ENCODE measurements around the gene FHL1.
"Not testable (repeated sequence)": the region's sequence is repeated elsewhere in the genome, so short reads cannot be mapped to it uniquely, and the experiment has no call there.

Gene FHL1

GRCh38 chrX:136147976-136148375, 643 bp downstream of the FHL1 start:
- no peak for FAIRE-seq

DNA sequence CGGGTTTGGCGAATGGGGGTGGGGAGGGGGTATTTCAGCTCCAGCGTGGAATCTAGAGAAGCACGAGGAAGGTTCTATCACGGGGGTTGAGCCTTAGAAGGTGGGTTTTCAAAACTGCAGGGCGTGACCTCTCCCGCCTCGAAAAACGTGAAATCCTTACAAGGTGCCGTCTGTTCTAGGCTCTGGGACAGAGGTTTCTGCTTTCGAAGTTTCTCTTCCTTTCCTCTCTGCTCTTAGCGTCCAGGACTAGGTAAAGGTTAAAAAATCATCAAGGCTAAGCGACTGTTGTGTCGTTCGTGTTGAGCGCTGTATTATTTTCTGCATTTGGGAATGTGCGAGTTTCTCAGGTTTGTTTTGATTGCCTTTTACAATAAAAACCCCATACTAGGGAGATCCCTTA, 1.1 kb downstream of the FHL1 start:
- no peak for FAIRE-seq

DNA sequence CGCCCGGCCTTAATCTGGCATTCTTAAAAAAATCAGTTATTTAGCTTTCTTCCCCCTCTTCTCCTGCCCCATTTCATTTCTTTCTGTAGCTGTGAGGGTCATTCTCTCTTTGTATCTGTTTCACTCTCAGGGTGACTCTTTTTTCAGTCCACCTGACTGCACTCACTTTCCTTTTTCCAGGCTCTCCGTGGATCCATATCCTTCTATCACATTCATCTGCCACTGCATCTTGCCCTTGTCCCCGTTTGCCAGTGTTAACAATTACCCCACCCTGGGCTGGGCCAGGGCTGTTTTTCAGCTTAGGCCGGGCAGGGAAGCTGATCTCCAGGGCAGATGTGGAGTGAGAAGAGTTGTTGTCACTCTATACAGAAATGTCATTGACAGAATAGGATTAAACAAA, 7.7 kb downstream of the FHL1 start:
- no peak for FAIRE-seq

DNA sequence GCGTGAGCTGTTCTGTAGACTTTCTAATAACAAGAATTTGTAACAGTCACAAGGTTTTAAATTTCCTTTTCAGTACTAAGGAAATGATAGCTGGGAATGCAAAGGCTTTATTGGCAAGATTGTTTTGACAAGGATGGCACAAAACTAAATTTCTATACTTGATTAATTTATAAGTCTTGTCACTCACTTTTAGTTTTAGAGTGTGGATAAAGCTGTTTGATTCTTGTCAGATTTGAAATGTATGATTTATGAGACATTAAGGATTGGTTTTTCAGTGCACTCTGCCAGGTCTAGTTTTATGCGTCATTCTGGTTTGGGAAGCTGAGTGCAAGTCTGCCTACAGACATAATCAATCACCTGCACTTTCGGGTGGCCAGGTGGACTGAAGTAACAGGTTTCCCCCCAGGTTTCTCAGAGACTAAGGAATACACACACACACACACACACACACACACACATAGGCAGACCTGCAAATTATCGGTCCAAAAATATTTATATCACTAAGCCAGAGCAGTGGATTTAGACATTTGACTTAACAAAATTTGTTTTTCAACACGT, 9.3 kb downstream of the FHL1 start:
- FAIRE-seq, result peak; percentile 91

GRCh38 chrX:136157187-136157586, 9.9 kb downstream of the FHL1 start:
- FAIRE-seq, result no peak

GRCh38 chrX:136158685-136159084, 11.4 kb downstream of the FHL1 start:
- peak; percentile 28 for FAIRE-seq

DNA sequence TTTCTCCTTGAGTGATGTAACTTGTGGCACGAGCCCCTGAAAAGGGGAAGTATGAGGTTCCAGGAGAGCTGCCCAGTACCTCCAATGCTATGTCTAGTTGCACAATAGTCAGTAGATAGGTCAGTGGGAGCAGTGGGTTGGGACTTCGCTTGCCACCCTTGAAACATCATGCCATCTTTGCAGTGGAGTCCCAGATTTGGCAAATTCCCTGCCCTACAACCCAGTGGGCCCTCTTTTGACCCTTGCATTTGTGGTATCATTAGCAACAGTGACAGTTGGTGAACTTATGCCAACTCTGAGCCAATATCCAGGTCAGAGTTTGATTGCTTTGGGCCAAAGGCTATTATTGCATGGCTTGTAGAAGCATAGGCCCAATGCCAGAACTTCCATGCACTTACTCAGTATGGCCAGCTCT, 12.3 kb downstream of the FHL1 start:
- no peak for FAIRE-seq

DNA sequence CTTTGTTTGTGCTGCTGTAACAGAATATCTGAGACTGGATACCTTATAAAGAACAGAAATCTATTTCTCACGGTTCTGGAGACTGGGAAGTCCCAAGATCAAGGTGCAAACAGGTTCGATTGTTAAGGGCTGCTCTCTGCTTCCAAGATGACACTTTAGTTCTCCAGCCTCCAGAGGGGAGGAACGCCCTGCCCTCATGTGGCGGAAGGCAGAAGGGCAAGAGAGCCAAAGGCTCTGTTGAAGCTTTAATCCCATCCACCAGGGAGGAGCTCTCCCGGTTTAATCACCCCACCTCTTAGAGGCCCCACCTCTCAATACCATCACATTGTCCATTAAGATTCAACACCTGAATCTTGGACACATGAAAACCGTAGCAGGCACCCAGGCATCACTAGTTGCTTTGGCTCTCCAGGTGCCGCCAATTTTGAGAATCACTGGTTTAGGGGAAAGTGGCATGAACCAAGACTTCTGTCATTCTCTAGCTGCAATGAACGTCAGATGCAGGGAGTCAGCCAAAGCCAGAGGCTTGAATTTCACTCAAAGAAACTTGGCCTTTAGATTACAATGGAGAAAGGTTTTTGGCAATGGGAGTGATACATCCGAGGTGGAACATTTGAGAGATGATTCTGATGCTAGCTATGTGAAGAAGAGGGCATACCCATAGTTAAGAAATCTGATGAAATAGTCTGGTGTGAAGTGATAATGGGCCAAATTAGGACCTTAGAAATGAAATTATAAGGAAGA, 15.7 kb downstream of the FHL1 start:
- no peak for FAIRE-seq

DNA sequence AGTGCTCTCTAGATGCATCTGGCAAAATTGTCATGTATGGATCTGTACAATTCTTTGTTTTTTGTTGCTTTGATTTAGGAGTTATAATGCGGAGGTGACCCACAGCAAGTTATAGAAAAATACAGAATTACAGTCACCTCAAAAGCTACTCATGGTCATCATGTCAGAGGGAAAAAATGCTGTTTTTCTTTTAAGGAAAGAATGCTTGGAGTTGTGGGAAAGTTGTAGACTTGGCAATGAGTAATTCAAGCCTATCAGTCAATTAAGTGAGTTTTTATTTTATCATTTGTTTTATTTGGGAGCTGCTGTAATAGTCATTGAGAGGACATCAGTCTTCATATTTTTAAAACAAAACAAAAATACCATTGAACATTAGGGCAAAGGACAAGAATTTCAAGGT, 16.4 kb downstream of the FHL1 start:
- no peak for FAIRE-seq

DNA sequence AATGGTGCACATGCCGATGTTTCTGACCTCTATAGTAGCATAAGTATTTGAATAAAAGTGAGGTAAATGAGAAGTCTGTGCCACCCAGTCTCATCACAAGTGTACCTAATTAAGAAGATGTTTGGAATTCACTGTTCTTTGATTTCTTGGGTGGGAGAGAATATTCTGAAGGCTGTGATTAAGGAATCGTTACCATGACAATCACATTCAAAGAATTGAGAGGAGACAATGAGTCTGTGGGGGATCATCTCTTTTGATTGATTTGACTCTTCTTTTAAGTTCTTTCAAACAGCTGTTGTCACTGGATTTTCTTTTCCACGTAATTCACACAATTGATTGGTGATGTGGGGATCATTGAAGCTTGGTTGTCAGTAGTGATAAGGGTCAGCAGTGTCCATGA, 18.1 kb downstream of the FHL1 start:
- FAIRE-seq, result no peak

DNA sequence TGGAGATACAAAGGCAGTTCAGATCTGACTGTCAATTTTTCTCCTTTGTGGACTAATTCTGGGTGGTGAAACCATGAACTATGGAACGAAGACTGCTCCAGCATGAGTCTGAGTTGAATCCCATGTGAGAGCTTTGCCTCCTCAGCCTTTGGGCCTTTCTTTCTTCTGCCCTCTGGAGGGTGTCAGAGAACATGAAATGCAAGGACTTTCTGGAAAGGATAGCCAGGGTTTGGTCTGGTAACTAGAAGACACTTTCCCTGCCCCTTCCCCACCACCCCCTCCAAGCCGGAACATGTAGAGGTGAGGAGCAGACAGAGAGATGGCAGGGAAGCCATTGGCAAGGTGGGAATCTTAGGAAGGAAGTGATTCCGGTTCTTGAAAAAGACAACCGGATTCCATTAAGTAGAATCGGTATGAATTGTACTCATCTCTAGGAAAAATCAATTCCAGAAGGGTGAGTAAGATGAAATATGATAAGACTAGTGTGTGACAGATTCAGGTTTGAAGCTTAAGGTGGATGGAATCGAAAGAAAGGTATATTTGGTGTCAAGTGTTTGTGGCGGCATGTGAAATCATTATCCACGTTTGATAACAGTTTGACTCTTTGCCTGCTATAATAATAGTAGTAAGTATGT, 19.0 kb downstream of the FHL1 start:
- FAIRE-seq, result no peak

DNA sequence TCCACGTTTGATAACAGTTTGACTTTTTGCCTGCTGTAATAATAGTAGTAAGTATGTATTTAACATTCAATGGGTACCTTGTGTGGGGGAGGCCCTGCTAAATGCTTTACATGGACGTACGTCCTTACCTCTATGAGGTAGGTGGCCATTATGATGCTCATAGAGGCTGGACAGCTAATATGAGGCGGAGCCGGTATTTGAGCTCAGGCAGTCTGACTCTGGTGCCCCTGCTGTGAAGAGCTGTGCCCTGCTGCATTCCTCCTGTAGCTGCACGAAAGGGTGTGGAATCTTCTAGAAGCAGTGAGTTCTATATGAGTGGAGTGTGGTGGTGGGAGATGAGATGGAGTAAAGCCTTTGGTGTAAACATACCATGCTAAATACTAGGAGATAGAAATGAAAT, 20.7 kb downstream of the FHL1 start:
- not testable (repeated sequence) for FAIRE-seq

GRCh38 chrX:136168929-136169735, 21.8 kb downstream of the FHL1 start:
- FAIRE-seq, result no peak

DNA sequence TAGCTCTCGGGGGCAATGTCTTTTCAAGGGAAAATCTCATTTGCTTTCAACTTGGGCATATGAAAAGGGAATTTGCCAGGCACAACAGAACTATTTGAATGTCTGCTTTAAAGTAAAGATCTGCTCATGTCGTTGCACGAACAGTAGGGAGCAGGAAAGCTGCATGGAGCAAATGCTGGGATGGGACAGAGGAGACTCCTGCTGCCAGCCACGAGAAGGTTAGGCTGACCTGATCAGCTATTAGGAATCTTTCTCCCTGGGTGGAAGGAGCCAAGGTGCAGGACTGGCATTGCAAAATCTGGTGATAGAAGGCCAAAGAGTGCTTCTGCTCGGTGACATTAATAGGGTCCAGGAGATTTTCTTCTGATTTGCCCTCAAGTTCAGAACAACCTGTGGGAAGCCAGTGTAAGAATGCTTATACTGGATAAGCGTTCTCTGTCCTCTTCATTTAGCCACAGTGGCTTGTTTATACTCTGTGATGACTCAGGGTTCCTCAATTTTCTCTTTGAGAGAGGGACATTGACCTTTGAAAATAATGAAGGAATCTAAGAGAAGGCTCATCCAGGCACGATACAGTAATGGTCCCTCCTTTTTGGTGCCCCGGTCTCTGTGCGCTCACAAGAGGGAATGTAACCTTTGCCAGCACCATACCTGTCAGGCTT, 22.9 kb downstream of the FHL1 start:
- FAIRE-seq, result no peak

DNA sequence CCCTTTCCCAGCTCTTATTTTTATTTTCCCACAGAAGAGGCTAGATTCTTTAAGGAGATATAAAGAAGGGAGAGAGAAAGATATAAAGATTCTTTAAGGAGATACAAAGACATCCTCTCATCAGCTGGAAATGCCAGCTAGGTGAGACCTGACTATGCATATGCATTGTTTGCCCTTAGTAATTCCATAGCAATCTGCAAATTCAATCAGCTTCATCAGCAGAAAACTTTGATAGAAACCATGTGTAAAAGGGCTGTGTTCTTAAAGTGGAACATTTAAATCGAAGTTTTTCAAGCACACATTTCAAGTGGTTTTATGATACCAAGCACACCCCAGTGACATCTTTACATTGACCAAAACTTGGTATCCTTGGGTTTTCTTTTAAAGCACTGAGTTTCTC, 24.1 kb downstream of the FHL1 start:
- peak; percentile 86 for FAIRE-seq

DNA sequence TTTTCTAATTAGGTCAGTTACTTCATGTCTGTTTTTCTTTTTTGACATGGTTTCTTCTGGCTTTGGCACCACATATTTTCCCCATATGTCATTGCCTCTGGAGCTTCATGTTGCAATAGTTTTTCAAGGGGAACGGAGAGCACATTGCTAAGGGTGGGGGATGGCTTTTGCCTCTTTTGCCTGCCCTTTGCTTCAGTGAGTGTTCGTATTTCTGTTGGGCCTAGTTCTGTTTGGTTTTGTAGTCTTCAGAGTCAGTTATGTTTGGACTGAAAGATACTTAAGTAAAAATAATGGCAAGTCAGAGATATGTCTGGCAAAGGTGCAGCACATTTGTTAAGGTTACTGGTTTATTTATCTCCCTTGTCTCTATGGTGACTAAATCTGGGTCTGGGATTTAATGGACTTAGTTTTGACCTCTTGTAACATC, 29.1 kb downstream of the FHL1 start:
- FAIRE-seq, result peak; percentile 90

DNA sequence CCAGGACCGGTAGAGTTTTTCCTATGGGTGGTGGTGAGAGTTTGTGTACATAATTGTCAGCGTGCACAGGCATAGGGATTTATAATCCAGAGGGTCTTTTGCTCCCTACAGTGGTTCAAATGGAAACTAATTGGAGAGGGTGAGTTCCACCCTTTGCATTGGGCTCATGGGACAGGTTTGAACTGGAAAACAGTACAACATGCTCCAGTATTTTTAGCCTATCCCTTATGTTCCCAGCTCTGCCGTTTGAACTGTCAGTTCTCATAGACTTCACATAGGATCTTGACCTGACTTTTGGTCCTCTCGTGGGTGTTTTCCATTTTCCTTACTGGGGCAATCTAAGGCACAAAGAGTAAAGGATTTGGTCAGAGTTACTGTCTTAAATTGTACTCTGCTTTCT, 31.8 kb downstream of the FHL1 start:
- FAIRE-seq, result no peak

DNA sequence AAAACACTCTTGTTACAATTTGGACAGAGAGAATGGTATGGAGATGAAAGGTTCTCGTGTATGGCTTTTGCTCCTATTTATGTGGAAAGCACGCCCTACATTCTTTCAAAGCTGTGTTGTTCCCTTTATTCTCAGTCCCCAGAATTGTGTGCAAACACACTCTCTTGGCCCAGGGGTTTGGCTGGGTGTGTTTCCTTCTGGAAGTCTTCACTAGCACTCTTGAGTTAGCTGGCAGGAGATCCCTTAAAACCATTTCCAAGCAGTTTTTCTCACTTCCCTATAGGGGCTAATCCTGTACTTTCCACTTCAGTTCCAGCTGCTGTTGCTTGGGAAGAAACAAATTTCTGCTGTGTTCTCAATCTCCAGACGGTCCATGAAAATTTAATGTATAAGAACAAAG, 35.1 kb downstream of the FHL1 start:
- FAIRE-seq, result no peak

- peak; percentile 92 for FAIRE-seq
These were observed 35.8 kb downstream of the FHL1 start for GRCh38 chrX:136183172-136183571.

GRCh38 chrX:136183917-136184316, 36.6 kb downstream of the FHL1 start:
- FAIRE-seq, result no peak

- FAIRE-seq, result no peak
These were observed 38.2 kb downstream of the FHL1 start for GRCh38 chrX:136185401-136186022.

- FAIRE-seq, result no peak
These were observed 38.7 kb downstream of the FHL1 start for GRCh38 chrX:136186023-136186413.

Data from colon (tissue), 2 donors.